HFF-Myc (cell line): ENCODE measurements around the gene ATP4B.

Source experiments
- DNase-seq: peaks from one replicate; pipeline ENCODE4 v3.0.0-alpha.2; 2011; ENCODE audit warnings: low read depth; ENCODE audit errors: extremely low read depth
- H3K4me3 ChIP-seq: replicated peaks from 2 replicates; pipeline ENCODE4 v1.5.1; 2011; ENCODE audit warnings: low read depth, mild to moderate bottlenecking, control low read depth, low read length
- CTCF ChIP-seq: IDR thresholded peaks from 2 replicates; pipeline ENCODE4 v1.5.1; 2012; ENCODE audit warnings: mild to moderate bottlenecking, low read depth, low read length, control low read depth; ENCODE audit errors: missing control alignments

ATP4B gene

GRCh38 chr13:113657851-113658741 lies at the start of gene ATP4B:
Gene ATP4B (minus strand): TSS chr13:113658198. CDS start chr13:113658144, 54 bp downstream.
- TF ChIP-seq CTCF: no peak
- no peak within 1 kb of the TSS for H3K4me3 ChIP-seq
- no peak for DNase-seq

DNA sequence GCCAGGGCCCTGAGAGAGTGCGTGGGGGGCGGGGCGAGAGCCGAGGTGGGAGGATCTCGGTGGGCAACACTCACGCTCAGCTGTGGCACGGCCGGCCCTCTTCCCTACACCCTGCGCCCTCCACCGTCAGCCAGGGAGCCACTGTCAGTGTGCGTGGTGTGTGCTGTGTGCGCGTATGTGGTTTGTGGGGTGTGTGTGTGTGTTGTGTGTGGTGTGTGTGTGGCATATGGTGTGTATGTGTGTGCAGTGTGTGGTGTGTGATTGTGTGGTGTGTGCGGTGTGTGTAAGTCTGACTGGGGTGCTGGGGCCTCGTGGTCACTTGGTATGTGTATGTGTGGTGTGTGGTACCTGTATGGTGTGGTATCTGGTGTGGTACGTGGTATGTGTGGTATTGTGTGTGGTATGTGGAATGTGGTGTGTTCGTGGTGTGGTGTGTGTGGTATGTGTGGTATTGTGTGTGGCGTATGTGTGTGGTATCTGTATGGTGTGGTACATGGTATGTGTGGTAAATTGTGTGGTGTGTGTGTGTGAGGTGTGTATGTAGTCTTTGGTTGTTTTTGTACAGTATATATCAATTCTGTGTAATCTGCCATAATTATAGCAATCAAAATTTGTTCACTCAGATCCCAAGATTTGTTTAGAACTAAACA lies 14.1 kb upstream of the ATP4B start:
- no peak for TF ChIP-seq CTCF
- no peak overlapping the region for H3K4me3 ChIP-seq
- DNase-seq: no peak

- no peak for TF ChIP-seq CTCF
These were observed 13.3 kb upstream of the ATP4B start for GRCh38 chr13:113671066-113672001.

GRCh38 chr13:113670541-113670940 lies 12.5 kb upstream of the ATP4B start:
- DNase-seq: no peak
- no peak overlapping the region for H3K4me3 ChIP-seq
- TF ChIP-seq CTCF: no peak

More at GRCh38 chr13:113671066-113672001, 13.3 kb upstream of the ATP4B start:
- no peak overlapping the region for H3K4me3 ChIP-seq
- DNase-seq: no peak

- DNase-seq: no peak
- TF ChIP-seq CTCF: no peak
These were observed 11.8 kb upstream of the ATP4B start for GRCh38 chr13:113669755-113670341.

GRCh38 chr13:113669231-113669754 lies 11.3 kb upstream of the ATP4B start:
- no peak for TF ChIP-seq CTCF
- no peak overlapping the region for H3K4me3 ChIP-seq
- DNase-seq: no peak

More at GRCh38 chr13:113669755-113670341, 11.8 kb upstream of the ATP4B start:
- H3K4me3 ChIP-seq: no peak overlapping the region
